ENCODE results near the gene SLC12A8. TPM values are rescaled to one million over a fixed set of nuclear protein-coding genes. Genes with fewer than 3 reads are reported as not detected.

Gene SLC12A8
- total and polyA plus RNA-seq, 2 of the 13 experiments (the other 11 are each of a cell fraction or from before 2014, with no cell fraction given), result 0.44 to 0.71 TPM

- Histone ChIP-seq H3K79me2 (ENCODE audit: insufficient read depth, low read length) (no peaks in the 10 kb centered on the region), H4K20me1 (ENCODE audit: insufficient read depth, low read length) (no peaks in the 10 kb centered on the region), H3K4me1 (ENCODE audit: insufficient read depth, low read length) (peaks cover 10% of the 10 kb centered on the region), H3K4me2 (ENCODE audit: low read depth, low read length) (no peak overlapping the region), H2AFZ (ENCODE audit: low read length) (no peak overlapping the region), H3K9me3 (ENCODE audit: low read length) (no peaks in the 10 kb centered on the region), H3K27me3 (ENCODE audit: control insufficient read depth in 1 of 2, insufficient read depth in 2 of 2, low read length in 2 of 2) (peaks cover 0 to 23% of the 10 kb centered on the region in 2 experiments; a peak in 1 of 5 replicates), H3K9ac (ENCODE audit: insufficient read depth, low read depth, low read length) (no peak overlapping the region), H3K27ac (ENCODE audit: extremely low read length, insufficient read depth, low read length) (no peak overlapping the region), H3K4me3 (replicated peaks in 1 of 3; ENCODE audit: insufficient read depth in 1 of 3, low read depth in 2 of 3, low read length in 3 of 3) (no peak overlapping the region), H3K36me3 (replicated peaks in 1 of 2; ENCODE audit: control insufficient read depth in 1 of 2, insufficient read depth in 2 of 2, low read length in 2 of 2) (no peaks in the 10 kb centered on the region)
- ChIA-PET CTCF (ENCODE audit: low intra/inter-chr PET ratio, low total read pairs) (no interaction called here), POLR2A (no interaction called here)
- no peak for FAIRE-seq
- ATAC-seq, result no peak
- DNase-seq (ENCODE audit: low spot score), result no peak
- no TSS peak for BruUV-seq (replicated peaks)
- WGBS (ENCODE audit: low lambda C conversion rate), result 48% methylated on average over 10 of the region's 12 CpGs
- intact Hi-C loops (cut with micrococcal nuclease; ENCODE audit: unreplicated experiment) (no loop called here), in situ Hi-C loops (cut with HindIII; ENCODE audit: extremely low pct_ligation_motif_present, low pct_unique_long_range_greater_than_20kb) (no loop called here)
- TF ChIP-seq ZNF335 (CRISPR knock-in tag; IDR thresholded peaks at IDR 0.05), result no peak
- TF ChIP-seq U2AF1 (optimal IDR thresholded peaks at IDR 0.05; ENCODE audit: low read depth, low read length), result no peak
- TF ChIP-seq, protein P1, sequence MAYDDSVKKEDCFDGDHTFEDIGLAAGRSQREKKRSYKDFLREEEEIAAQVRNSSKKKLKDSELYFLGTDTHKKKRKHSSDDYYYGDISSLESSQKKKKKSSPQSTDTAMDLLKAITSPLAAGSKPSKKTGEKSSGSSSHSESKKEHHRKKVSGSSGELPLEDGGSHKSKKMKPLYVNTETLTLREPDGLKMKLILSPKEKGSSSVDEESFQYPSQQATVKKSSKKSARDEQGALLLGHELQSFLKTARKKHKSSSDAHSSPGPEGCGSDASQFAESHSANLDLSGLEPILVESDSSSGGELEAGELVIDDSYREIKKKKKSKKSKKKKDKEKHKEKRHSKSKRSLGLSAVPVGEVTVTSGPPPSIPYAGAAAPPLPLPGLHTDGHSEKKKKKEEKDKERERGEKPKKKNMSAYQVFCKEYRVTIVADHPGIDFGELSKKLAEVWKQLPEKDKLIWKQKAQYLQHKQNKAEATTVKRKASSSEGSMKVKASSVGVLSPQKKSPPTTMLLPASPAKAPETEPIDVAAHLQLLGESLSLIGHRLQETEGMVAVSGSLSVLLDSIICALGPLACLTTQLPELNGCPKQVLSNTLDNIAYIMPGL (CRISPR knock-in tag; IDR thresholded peaks at IDR 0.05; ENCODE audit: borderline replicate concordance in 1 of 2, low read depth in 1 of 2), result no peak
- TF ChIP-seq PRMT3 (CRISPR knock-in tag; IDR thresholded peaks at IDR 0.05; ENCODE audit: borderline replicate concordance, low read depth), result no peak
Observed at GRCh38 chr3:125142420-125142778, 70.1 kb downstream of the SLC12A8 start.

DNA sequence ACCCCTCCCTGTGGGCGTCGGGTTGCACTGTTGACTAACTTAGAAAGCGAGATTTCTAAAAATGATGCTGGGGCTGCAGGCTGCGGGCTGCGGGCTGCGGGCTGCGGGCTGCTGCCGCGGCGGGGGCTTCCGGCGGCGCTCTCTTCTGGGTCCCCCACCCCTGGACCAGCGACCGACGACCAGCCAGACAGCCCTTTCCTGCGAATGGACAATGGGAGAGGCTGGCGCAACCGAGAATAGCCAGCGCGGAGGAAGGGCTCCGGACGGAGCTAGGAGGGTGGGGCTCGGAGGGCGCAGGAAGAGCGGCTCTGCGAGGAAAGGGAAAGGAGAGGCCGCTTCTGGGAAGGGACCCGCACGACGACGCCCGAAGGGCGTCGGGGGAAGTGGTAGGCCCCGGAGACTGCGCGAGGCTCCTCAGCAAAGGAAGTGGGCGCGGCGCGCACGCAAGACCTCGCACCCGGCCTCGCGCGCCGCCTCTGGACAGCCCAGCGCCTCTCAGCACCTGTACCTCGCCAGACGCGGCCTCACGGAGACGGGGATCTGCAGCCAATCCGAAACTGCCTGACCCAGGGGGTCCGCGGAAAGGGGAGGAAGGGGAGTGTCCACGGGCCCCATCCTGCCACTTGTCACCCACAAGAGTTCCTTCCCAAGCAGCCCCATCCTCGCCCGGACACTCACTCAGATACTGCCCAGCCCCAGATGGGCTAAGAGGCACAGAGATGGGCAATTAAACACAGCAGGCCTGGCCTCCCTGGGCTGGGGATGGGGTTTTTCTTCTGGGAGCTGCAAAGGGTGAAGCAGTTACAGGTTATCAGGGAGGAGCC, 70.7 kb downstream of the SLC12A8 start:
- no peak for FAIRE-seq
- Histone ChIP-seq H3K27ac (ENCODE audit: extremely low read length, insufficient read depth, low read length) (no peak overlapping the region), H2AFZ (ENCODE audit: low read length) (no peak overlapping the region), H3K9ac (ENCODE audit: insufficient read depth, low read depth, low read length) (no peak overlapping the region), H3K4me3 (replicated peaks in 1 of 3; ENCODE audit: insufficient read depth in 1 of 3, low read depth in 2 of 3, low read length in 3 of 3) (no peak overlapping the region), H3K4me2 (ENCODE audit: low read depth, low read length) (no peak overlapping the region), H3K9me3 (ENCODE audit: low read length) (no peaks in the 10 kb centered on the region), H4K20me1 (ENCODE audit: insufficient read depth, low read length) (no peaks in the 10 kb centered on the region), H3K36me3 (replicated peaks in 1 of 2; ENCODE audit: control insufficient read depth in 1 of 2, insufficient read depth in 2 of 2, low read length in 2 of 2) (no peaks in the 10 kb centered on the region), H3K27me3 (ENCODE audit: control insufficient read depth in 1 of 2, insufficient read depth in 2 of 2, low read length in 2 of 2) (peaks cover 0 to 20% of the 10 kb centered on the region in 2 experiments; a peak in 1 of 5 replicates), H3K79me2 (ENCODE audit: insufficient read depth, low read length) (no peaks in the 10 kb centered on the region), H3K4me1 (ENCODE audit: insufficient read depth, low read length) (peaks cover 4% of the 10 kb centered on the region)
- no peak for DNase-seq (ENCODE audit: low spot score)
- BruUV-seq (replicated peaks), result no TSS peak
- CTCF ChIA-PET (ENCODE audit: low intra/inter-chr PET ratio, low total read pairs), result no interaction called here
- TF ChIP-seq KDM1A (CRISPR knock-in tag; IDR thresholded peaks at IDR 0.05) (no peak), MEF2D (CRISPR knock-in tag; IDR thresholded peaks at IDR 0.05) (no peak), TSC22D2 (CRISPR knock-in tag; IDR thresholded peaks at IDR 0.05; ENCODE audit: borderline replicate concordance) (no peak), IRF9 (CRISPR knock-in tag; IDR thresholded peaks at IDR 0.05; ENCODE audit: borderline replicate concordance) (no peak)
- in situ Hi-C loops (cut with HindIII; ENCODE audit: extremely low pct_ligation_motif_present, low pct_unique_long_range_greater_than_20kb), result no loop called here
- POLR2A ChIA-PET, result no interaction called here
- WGBS (ENCODE audit: low lambda C conversion rate), result 80% methylated on average over 54 of the region's 61 CpGs
- intact Hi-C loops (cut with micrococcal nuclease; ENCODE audit: unreplicated experiment), result no loop called here
- no peak for ATAC-seq

Measured in HepG2 (cell line).